ENCODE measurements around the gene TBC1D23. TPM values are rescaled to one million over a fixed set of nuclear protein-coding genes. Genes with fewer than 3 reads are reported as not detected.

The TBC1D23 gene
- total and polyA plus RNA-seq, 7 experiments from 2014 or later: 14.0 to 42.4 (median 31.9) TPM

Other genes starting within 250 kb of the TBC1D23 start
- 1 to 10 TPM in 1 of 5 experiments, under 1 TPM in 3, not detected in 1; 0.13 to 6.7 (median 0.30) TPM for gene FILIP1L, start 146.5 kb upstream of the TBC1D23 start, total RNA-seq
- under 1 TPM in 1 of 2 donors, not detected in 1; 0.39 TPM for gene FILIP1L, start 146.5 kb upstream of the TBC1D23 start, polyA plus RNA-seq
- gene NIT2, start 73.8 kb downstream of the TBC1D23 start, total RNA-seq: 10 to 100 TPM; 25.3 to 51.6 (median 30.6) TPM
- gene NIT2, start 73.8 kb downstream of the TBC1D23 start, polyA plus RNA-seq: 10 to 100 TPM; 29.3 to 50.8 TPM
- gene TOMM70, start 140.1 kb downstream of the TBC1D23 start, total RNA-seq: 10 to 100 TPM; 18.3 to 43.7 (median 35.5) TPM
- gene TOMM70, start 140.1 kb downstream of the TBC1D23 start, polyA plus RNA-seq: 10 to 100 TPM; 20.5 to 22.6 TPM
- gene LNP1, start 140.5 kb downstream of the TBC1D23 start, total RNA-seq: 1 to 10 TPM in 4 of 5 experiments, under 1 TPM in 1; 0.82 to 2.4 (median 1.6) TPM
- under 1 TPM; 0.37 to 0.92 TPM for gene LNP1, start 140.5 kb downstream of the TBC1D23 start, polyA plus RNA-seq
- under 1 TPM; 0.11 to 0.44 (median 0.21) TPM for gene TMEM45A, start 231.6 kb downstream of the TBC1D23 start, total RNA-seq
- not detected for gene TMEM45A, start 231.6 kb downstream of the TBC1D23 start, polyA plus RNA-seq